ENCODE results near the gene MYO5A. TPM values are rescaled to one million over a fixed set of nuclear protein-coding genes. Genes with fewer than 3 reads are reported as not detected.

Gene MYO5A
- polyA plus RNA-seq, 3 donors = 6.9 to 33.5 (median 16.6) TPM

DNA sequence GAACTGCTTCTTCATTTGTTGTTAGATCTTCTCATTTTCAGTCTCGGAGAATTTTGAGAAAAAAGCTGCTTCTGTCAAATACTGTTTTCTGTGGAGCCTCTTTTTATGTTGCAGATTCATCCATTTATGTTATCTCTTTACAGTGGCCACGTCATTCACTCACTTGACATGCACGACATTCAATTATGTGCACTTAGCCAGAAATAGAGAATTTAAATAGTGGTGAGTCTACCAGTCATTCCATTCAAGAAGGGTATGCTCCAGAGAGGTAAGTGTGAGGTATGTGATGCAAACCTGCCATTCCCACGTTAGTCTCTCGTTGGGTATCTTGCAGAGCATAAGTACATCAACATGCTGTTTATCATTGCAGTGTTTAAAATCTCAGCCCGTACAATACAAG is 30.3 kb upstream of the MYO5A start:
- H3K27ac Mint-ChIP-seq = peak overlapping the region in 1 of 7 donors; percentile 43
- H3K27me3 ChIP-seq (ENCODE audit: control insufficient read depth in 2 of 2, insufficient read depth in 2 of 2, low read length in 2 of 2) = no peaks in the 10 kb centered on the region
- H3K36me3 Mint-ChIP-seq = peaks cover 25 to 41% of the 10 kb centered on the region in 2 donors
- H4K20me1 ChIP-seq (ENCODE audit: insufficient read depth, low read length) = peaks cover 64% of the 10 kb centered on the region
- H3K4me2 ChIP-seq (replicated peaks; ENCODE audit: extremely low read depth, low read length, poor library complexity, severe bottlenecking) = no peak overlapping the region
- no peaks in the 10 kb centered on the region for H3K9me3 ChIP-seq (replicated peaks in 1 of 2; ENCODE audit: control insufficient read depth in 1 of 2, insufficient read depth in 1 of 2, low read length in 2 of 2)
- peaks cover 13 to 15% of the 10 kb centered on the region in 2 donors for H3K4me1 ChIP-seq (ENCODE audit: control insufficient read depth in 1 of 2, insufficient read depth in 2 of 2, low read length in 2 of 2)
- peaks cover 40% of the 10 kb centered on the region for H3K4me1 Mint-ChIP-seq
- H3K79me2 ChIP-seq (ENCODE audit: insufficient read depth, low read length) = peaks cover 100% of the 10 kb centered on the region
- no peaks in the 10 kb centered on the region for H3K9me3 Mint-ChIP-seq
- H3K27ac ChIP-seq (ENCODE audit: low read depth in 1 of 2, low read length in 2 of 2) = peak overlapping the region in 1 of 2 donors; percentile 5
- no peaks in the 10 kb centered on the region for H3K27me3 Mint-ChIP-seq (ENCODE audit: low read depth in 3 of 3)
- whole genome bisulfite sequencing (ENCODE audit: insufficient coverage) = 100% methylated on average over 2 of the region's 6 CpGs
- TF ChIP-seq, protein P1, sequence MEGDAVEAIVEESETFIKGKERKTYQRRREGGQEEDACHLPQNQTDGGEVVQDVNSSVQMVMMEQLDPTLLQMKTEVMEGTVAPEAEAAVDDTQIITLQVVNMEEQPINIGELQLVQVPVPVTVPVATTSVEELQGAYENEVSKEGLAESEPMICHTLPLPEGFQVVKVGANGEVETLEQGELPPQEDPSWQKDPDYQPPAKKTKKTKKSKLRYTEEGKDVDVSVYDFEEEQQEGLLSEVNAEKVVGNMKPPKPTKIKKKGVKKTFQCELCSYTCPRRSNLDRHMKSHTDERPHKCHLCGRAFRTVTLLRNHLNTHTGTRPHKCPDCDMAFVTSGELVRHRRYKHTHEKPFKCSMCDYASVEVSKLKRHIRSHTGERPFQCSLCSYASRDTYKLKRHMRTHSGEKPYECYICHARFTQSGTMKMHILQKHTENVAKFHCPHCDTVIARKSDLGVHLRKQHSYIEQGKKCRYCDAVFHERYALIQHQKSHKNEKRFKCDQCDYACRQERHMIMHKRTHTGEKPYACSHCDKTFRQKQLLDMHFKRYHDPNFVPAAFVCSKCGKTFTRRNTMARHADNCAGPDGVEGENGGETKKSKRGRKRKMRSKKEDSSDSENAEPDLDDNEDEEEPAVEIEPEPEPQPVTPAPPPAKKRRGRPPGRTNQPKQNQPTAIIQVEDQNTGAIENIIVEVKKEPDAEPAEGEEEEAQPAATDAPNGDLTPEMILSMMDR (IDR thresholded peaks at IDR 0.05) = no peak
- no peak overlapping the region for H3K4me3 Mint-ChIP-seq
- H3K36me3 ChIP-seq (replicated peaks in 1 of 2; ENCODE audit: control insufficient read depth in 1 of 2, insufficient read depth in 2 of 2, low read length in 2 of 2) = peaks cover 18 to 41% of the 10 kb centered on the region in 2 donors
- no peak overlapping the region for H2AFZ ChIP-seq (ENCODE audit: insufficient read depth, low read depth, low read length, poor library complexity, severe bottlenecking)
- no peak for DNase-seq
- intact Hi-C loops (cut with micrococcal nuclease) = no loop called here
- no peak overlapping the region for H3K9ac ChIP-seq (ENCODE audit: insufficient read depth, low read length, poor library complexity, severe bottlenecking)
- H3K4me3 ChIP-seq (replicated peaks in 1 of 3; ENCODE audit: low read depth in 2 of 3, low read length in 3 of 3) = no peak overlapping the region

DNA sequence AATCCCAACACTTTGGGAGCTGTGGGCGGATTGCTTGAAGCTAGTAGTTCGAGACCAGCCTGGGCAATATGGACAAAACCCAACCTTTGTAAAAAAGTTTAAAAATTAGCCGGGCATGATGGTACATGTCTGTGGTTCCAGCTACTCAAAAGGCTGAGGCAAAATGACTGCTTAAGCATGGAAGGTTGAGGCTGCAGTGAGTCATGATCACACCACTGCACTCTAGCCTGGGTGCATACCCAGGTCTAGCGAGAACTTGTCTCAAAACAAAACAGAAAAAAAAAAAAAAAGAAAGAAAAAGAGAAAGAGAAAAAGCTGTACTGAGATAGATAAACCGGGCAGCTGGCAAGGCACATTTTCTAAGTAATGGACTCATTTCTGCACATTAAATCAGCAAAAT is 29.5 kb upstream of the MYO5A start:
- peak; percentile 18 to 62 (median 19) for DNase-seq
- TF ChIP-seq, protein P1 (IDR thresholded peaks at IDR 0.05) = no peak
- Histone ChIP-seq H3K9ac (ENCODE audit: insufficient read depth, low read length, poor library complexity, severe bottlenecking) (no peak overlapping the region), H3K36me3 (replicated peaks in 1 of 2; ENCODE audit: control insufficient read depth in 1 of 2, insufficient read depth in 2 of 2, low read length in 2 of 2) (peaks cover 18 to 45% of the 10 kb centered on the region in 2 donors), H3K79me2 (ENCODE audit: insufficient read depth, low read length) (peaks cover 100% of the 10 kb centered on the region), H4K20me1 (ENCODE audit: insufficient read depth, low read length) (peaks cover 58% of the 10 kb centered on the region), H3K4me2 (replicated peaks; ENCODE audit: extremely low read depth, low read length, poor library complexity, severe bottlenecking) (no peak overlapping the region), H3K27ac (ENCODE audit: low read depth in 1 of 2, low read length in 2 of 2) (no peak overlapping the region), H3K9me3 (replicated peaks in 1 of 2; ENCODE audit: control insufficient read depth in 1 of 2, insufficient read depth in 1 of 2, low read length in 2 of 2) (no peaks in the 10 kb centered on the region), H3K4me3 (replicated peaks in 1 of 3; ENCODE audit: low read depth in 2 of 3, low read length in 3 of 3) (no peak overlapping the region), H2AFZ (ENCODE audit: insufficient read depth, low read depth, low read length, poor library complexity, severe bottlenecking) (no peak overlapping the region), H3K4me1 (ENCODE audit: control insufficient read depth in 1 of 2, insufficient read depth in 2 of 2, low read length in 2 of 2) (peaks cover 18 to 20% of the 10 kb centered on the region in 2 donors), H3K27me3 (ENCODE audit: control insufficient read depth in 2 of 2, insufficient read depth in 2 of 2, low read length in 2 of 2) (no peaks in the 10 kb centered on the region)
- Mint-ChIP-seq H3K36me3 (peaks cover 25 to 41% of the 10 kb centered on the region in 2 donors), H3K27ac (peak overlapping the region in 4 of 7 donors; percentile 26 to 82 (median 56)), H3K4me1 (peaks cover 43% of the 10 kb centered on the region), H3K4me3 (peak overlapping the region in 1 of 2 donors; percentile 16), H3K27me3 (ENCODE audit: low read depth in 3 of 3) (no peaks in the 10 kb centered on the region), H3K9me3 (no peaks in the 10 kb centered on the region)
- WGBS (ENCODE audit: insufficient coverage) = 100% methylated on average over 1 of the region's 5 CpGs
- intact Hi-C loops (cut with micrococcal nuclease) = no loop called here
